ENCODE data around the gene MAMSTR.
"Not testable (repeated sequence)": the region's sequence is repeated elsewhere in the genome, so short reads cannot be mapped to it uniquely, and the experiment has no call there.

MAMSTR gene

DNA sequence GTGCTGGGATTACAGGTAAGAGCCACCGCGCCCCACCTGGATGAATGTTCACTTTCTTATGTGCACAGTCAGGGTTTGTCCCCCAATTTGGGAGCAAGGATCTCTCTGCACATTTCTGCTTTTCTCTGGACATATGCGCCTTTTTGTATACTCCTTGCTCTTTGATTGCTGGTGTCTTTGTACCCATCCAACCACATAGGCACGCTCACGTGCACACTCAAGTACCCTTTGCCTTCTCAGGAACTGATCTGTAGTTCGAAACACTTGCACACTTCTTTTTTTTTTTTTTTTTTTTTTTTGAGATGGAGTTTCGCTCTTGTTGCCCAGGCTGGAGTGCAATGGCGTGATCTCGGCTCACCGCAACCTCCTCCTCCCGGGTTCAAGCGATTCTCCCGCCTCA lies 1.4 kb downstream of the MAMSTR start:
- H3K4me1 ChIP-seq (ENCODE audit: insufficient read depth, low read length), result peaks cover 14% of the 10 kb centered on the region; the same call in 1 of the 2 replicates
- not testable (repeated sequence) for H3K9me3 ChIP-seq (ENCODE audit: control insufficient read depth, insufficient read depth, low read length); H3K9ac ChIP-seq (ENCODE audit: low read depth, low read length); H3K36me3 ChIP-seq (ENCODE audit: insufficient read depth, low read length)

DNA sequence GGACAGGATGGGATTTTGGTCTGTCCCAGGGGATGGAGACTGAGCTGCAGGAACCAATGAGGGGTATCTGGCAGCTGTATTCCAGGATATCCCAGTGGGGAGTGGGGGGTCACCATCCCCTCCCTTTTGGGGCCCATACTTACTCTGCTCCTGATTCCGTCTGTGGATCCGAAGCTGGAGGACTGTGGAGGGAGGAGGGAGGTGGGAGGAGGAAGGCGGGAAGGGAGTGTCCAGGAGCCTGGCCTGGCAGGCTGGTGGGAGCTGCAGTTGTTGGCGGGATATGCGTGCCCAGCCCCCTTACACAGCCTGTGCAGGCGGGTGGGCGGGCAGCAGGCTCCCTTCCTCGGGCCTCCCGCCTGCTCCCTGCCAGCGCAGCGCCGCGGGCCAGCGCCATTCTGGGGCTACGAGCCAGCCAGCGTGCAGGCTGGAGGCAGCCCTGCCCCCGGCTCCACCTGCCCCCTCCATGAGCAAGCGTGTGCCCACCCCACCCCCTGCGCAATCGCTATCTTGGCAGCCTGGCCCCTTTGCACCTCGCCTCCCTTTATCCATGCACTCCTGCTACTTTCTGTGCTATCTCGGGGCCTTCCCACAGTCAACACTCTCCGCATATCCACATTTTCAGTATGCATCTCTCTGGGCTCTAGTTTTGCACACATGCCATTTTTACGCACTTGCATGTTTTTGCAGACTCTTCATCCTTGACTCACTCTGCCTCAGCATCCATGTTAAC lies 2.8 kb downstream of the MAMSTR start:
- Histone ChIP-seq H3K9me3 (ENCODE audit: control insufficient read depth, insufficient read depth, low read length) (no peaks in the 10 kb centered on the region), H3K9ac (ENCODE audit: low read depth, low read length) (peak overlapping the region; percentile 10; the same call in 1 of the 2 replicates), H3K36me3 (ENCODE audit: insufficient read depth, low read length) (no peaks in the 10 kb centered on the region), H3K4me1 (ENCODE audit: insufficient read depth, low read length) (peaks cover 14% of the 10 kb centered on the region; the same call in 1 of the 2 replicates)

DNA sequence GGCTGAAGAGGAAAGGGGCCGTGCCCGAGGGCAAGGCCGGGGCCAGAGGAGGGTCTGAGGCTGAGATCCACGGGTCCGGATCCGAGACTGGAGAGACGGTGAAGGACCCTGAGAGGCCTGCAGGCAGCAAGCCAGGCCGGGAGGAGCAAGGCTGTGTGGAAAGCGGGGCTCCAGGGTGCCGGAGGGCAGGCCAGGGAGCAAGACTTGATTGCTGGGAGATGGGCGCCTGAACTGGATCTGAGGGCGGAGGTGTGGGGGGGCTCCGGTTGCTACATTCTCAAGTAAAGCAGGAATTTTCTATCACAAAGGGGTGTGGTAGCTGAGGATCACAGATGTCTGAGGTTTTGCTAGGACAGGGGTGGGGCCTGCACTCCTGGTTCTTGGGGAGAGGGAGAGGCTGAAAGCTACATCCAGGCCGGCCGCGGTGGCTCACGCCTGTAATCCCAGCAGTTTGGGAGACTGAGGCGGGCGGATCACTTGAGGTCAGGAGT lies 3.8 kb downstream of the MAMSTR start:
- Histone ChIP-seq H3K4me1 (ENCODE audit: insufficient read depth, low read length) (peaks cover 14% of the 10 kb centered on the region; the same call in 1 of the 2 replicates), H3K9ac (ENCODE audit: low read depth, low read length) (no peak overlapping the region), H3K9me3 (ENCODE audit: control insufficient read depth, insufficient read depth, low read length) (no peaks in the 10 kb centered on the region), H3K36me3 (ENCODE audit: insufficient read depth, low read length) (no peaks in the 10 kb centered on the region)

DNA sequence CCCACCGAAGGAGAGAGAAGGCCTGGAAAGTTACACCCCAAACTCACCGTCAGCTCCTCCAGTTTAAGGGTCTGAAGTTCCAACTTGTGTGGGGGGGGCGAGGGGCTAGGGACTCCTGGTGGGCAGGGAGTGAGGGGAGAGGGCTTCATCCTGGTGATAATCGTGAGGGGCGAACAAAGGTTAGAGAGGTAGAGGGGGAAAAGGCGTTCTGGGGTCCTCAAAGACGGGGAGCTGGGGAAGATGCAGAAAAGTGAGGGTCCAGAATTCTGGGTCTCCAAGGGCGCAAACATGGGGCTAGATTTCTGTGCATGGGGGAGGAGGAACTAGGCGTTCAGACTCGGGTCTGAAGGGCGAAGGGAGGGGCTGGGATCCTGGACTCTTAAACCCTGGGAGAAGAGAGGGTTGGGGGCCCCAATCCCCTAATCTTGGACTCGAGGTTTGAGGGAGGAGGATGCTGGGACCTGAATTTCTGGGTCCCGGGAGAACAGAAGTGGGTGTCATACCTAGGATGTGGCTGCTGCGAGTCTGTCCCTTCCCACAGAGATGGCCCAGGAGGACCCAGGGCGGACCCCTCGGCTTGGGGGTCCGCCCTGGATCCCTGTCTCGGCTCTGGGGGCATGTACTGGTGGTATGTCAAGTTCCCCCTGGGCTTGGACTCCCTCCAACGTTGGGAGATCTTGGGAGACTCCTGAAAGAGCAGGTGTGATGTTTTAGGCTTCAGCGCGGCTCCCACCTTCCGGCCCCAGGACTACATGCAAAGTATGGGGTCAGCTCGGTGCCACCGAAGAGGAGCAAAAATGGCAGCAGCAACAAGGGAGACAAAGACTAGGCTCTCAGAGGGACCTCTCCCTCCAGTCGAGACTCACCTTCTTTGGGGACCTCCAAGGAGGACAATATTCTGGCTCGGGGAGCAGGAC lies 4.5 kb downstream of the MAMSTR start:
- no peaks in the 10 kb centered on the region for H3K9me3 ChIP-seq (ENCODE audit: control insufficient read depth, insufficient read depth, low read length)
- H3K4me1 ChIP-seq (ENCODE audit: insufficient read depth, low read length), result peaks cover 14% of the 10 kb centered on the region; the same call in 1 of the 2 replicates
- no peaks in the 10 kb centered on the region for H3K36me3 ChIP-seq (ENCODE audit: insufficient read depth, low read length)
- peak overlapping the region; percentile 34; the same call in 1 of the 2 replicates for H3K9ac ChIP-seq (ENCODE audit: low read depth, low read length)

DNA sequence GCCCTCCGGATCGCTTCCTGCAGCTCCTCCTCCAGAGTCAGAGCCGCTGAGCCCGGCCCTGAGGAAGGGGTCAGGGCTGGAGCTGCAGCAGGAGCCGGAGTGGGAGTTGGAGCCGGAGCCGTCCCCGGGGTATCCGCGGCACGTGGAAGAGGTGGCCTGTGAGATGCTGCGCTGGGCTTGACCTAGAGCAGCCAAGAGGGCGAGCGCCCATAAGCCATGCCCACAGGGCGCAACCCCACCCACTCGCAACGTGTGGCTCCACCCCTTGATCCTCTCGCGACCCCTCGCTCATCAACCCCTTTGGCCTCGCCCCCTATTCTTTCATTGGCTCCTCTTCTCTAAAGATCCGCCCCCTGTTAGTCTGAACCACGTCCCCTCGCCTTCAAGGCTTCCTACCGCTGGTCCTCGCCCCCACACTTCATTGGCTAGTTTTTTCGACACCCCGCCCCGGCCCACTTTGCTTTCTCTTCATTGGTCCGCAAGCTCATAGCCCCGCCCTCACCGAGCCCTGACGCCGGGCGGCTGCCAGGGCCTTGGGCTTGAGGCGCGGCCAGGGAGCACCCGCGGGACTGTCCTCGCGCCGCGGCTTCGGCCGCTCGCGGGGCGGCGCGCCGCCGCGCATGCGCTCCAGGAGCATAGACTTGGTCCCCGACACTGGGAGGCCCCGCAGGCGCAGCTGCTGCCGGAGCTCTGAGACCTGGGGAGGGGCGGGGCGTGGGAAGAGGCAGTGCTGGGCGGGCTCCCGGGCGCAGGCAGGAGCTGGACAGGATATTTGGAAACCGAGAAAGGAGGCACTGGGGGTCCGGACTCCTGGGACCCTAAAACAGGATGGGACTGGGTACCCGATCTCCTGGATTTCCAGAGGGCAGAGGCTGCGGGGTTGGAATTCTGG lies 5.4 kb downstream of the MAMSTR start:
- H3K9ac ChIP-seq (ENCODE audit: low read depth, low read length), result peak overlapping the region; percentile 69
- H3K9me3 ChIP-seq (ENCODE audit: control insufficient read depth, insufficient read depth, low read length), result no peaks in the 10 kb centered on the region
- H3K4me1 ChIP-seq (ENCODE audit: insufficient read depth, low read length), result peaks cover 14% of the 10 kb centered on the region; the same call in 1 of the 2 replicates
- no peaks in the 10 kb centered on the region for H3K36me3 ChIP-seq (ENCODE audit: insufficient read depth, low read length)

DNA sequence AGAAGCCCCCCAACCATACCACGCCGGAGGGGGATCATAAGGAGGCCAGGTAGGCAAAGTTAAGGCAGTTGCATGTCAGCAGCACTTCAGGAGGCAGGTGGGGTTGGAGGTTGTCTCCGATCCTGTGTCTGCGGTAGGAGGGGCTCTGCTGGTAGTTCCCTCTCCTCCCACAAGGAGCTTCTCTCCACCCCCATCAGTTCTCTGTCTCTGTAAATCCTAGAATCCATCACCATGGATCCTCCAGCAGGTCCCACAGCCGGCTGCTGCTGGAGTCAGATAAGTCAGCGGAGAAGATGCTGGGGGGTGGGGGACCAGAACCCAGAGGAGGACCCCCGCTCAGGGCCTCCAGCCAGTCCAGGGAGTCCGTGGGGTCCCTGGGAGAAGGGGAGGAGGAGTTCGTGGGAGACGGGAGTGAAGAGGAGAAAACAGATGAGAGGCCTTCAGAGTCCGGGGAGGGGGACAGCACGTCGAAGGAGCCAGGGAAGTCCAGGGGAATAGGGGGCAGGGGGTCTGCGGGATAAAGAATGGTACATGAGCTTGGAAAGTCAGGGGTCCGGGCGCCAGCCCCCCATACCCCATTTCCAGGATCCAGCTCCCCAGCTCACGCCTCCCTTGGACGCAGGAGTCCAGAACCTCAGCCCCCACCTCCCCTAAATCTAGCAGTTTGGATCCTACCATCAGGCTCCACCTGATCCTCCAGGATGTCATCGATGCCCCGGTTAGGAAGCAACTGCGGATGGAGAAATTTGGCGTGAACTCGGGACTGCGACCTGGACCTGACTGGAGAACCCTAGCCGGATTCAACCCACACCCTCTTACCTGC lies 6.3 kb downstream of the MAMSTR start:
- peaks cover 10% of the 10 kb centered on the region; the same call in 1 of the 2 replicates for H3K4me1 ChIP-seq (ENCODE audit: insufficient read depth, low read length)
- peak overlapping the region; percentile 69 for H3K9ac ChIP-seq (ENCODE audit: low read depth, low read length)
- no peaks in the 10 kb centered on the region for H3K9me3 ChIP-seq (ENCODE audit: control insufficient read depth, insufficient read depth, low read length)
- H3K36me3 ChIP-seq (ENCODE audit: insufficient read depth, low read length), result no peaks in the 10 kb centered on the region

DNA sequence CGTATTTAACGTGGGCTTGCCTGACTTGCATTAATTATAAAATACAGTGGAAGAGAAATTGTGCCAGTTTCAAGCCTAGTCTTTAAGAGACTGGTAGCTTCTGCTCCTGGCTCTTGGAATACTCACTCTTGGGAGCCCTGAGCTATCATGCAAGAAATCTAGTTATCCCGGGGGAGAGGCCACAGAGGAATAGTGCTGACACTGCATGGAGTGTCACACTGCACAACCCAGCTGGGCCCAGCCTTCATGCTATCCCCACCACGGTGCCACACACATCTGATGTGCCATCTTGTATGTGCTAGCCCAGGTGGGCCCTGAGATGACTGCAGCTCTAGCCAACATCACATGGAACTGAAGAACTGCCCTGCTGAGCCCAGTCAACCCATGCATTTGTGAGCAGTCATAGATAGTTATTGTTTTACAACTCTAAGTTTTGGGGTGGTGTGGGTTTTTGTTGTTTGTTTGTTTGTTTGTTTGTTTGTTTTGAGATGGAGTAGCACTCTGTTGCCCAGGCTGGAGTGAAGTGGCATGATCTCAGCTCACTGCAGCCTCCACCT lies 8.3 kb downstream of the MAMSTR start:
- Histone ChIP-seq H3K9ac (ENCODE audit: low read depth, low read length) (no peak overlapping the region), H3K4me1 (ENCODE audit: insufficient read depth, low read length) (peaks cover 6% of the 10 kb centered on the region; the same call in 1 of the 2 replicates), H3K9me3 (ENCODE audit: control insufficient read depth, insufficient read depth, low read length) (no peaks in the 10 kb centered on the region), H3K36me3 (ENCODE audit: insufficient read depth, low read length) (no peaks in the 10 kb centered on the region)

DNA sequence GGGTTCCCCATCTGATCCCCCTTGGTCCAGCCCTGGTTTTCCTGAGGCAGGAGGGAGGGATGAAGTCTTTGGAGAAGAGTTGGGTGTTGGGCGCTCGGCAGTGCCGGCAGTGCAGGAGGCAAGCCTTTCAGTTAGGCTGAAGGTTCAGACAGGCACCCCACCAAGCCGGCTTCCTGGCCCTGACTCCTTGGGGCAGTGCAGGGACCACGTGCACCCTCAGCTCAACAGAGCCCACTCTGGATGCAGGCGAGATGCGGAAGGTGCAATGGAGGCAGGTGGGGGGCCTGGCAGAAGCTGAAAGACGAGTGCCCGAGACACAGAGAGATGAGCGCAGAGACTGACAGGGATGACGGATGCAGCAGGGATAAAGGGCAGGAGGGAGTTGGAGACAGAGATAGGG lies 11.1 kb downstream of the MAMSTR start:
- Histone ChIP-seq H3K4me1 (ENCODE audit: insufficient read depth, low read length) (no peaks in the 10 kb centered on the region), H3K9ac (ENCODE audit: low read depth, low read length) (no peak overlapping the region), H3K36me3 (ENCODE audit: insufficient read depth, low read length) (no peaks in the 10 kb centered on the region; the same call in 1 of the 2 replicates), H3K9me3 (ENCODE audit: control insufficient read depth, insufficient read depth, low read length) (no peaks in the 10 kb centered on the region)

DNA sequence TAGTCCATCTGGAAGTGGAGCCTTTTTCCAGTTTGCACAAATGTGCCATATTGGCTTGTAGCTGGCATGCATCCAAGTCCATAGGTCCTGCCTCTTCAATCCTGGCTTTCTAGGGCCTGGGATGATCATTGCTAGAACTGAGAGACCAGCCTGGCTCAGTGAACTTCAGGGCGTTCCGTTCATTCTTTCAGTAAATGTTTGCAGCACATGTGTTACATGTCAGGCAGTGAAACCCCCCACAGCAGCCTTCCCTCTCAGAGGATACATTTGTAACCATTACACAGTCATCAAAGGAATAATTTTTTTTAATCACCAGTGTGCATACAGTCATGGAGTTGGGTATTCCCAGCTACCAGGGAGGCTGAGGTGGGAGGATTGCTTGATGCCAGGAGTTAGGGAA lies 14.1 kb downstream of the MAMSTR start:
- no peaks in the 10 kb centered on the region for H3K9me3 ChIP-seq (ENCODE audit: control insufficient read depth, insufficient read depth, low read length)

DNA sequence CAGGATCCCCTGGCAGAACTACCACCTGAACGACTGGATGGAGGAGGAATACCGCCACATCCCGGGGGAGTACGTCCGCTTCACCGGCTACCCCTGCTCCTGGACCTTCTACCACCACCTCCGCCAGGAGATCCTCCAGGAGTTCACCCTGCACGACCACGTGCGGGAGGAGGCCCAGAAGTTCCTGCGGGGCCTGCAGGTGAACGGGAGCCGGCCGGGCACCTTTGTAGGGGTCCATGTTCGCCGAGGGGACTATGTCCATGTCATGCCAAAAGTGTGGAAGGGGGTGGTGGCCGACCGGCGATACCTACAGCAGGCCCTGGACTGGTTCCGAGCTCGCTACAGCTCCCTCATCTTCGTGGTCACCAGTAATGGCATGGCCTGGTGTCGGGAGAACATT lies 16.2 kb downstream of the MAMSTR start:
- H3K4me1 ChIP-seq (ENCODE audit: insufficient read depth, low read length), result no peaks in the 10 kb centered on the region
- no peaks in the 10 kb centered on the region for H3K9me3 ChIP-seq (ENCODE audit: control insufficient read depth, insufficient read depth, low read length)
- H3K9ac ChIP-seq (ENCODE audit: low read depth, low read length), result no peak overlapping the region
- no peaks in the 10 kb centered on the region; the same call in 1 of the 2 replicates for H3K36me3 ChIP-seq (ENCODE audit: insufficient read depth, low read length)

More for the DNA sequence above, 14.1 kb downstream of the MAMSTR start:
- H3K36me3 ChIP-seq (ENCODE audit: insufficient read depth, low read length), result no peaks in the 10 kb centered on the region; the same call in 1 of the 2 replicates
- no peak overlapping the region for H3K9ac ChIP-seq (ENCODE audit: low read depth, low read length)
- no peaks in the 10 kb centered on the region for H3K4me1 ChIP-seq (ENCODE audit: insufficient read depth, low read length)

DNA sequence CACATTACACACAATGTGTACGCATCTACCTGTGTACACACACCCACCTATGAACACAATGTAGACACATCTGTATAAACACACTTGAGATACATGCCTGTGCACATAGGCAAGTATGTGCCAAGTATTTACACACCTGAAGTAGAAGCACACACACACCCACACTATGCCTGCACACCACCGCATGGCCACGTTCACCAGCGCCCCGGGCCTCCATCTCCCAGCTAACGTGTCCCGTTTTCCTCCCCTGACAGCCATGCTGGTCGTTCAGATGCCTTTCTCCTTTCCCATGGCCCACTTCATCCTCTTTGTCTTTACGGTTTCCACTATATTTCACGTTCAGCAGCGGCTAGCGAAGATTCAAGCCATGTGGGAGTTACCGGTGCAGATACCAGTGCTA lies 16.8 kb downstream of the MAMSTR start:
- Histone ChIP-seq H3K4me1 (ENCODE audit: insufficient read depth, low read length) (no peaks in the 10 kb centered on the region), H3K9ac (ENCODE audit: low read depth, low read length) (no peak overlapping the region), H3K36me3 (ENCODE audit: insufficient read depth, low read length) (no peaks in the 10 kb centered on the region; the same call in 1 of the 2 replicates), H3K9me3 (ENCODE audit: control insufficient read depth, insufficient read depth, low read length) (no peaks in the 10 kb centered on the region)

DNA sequence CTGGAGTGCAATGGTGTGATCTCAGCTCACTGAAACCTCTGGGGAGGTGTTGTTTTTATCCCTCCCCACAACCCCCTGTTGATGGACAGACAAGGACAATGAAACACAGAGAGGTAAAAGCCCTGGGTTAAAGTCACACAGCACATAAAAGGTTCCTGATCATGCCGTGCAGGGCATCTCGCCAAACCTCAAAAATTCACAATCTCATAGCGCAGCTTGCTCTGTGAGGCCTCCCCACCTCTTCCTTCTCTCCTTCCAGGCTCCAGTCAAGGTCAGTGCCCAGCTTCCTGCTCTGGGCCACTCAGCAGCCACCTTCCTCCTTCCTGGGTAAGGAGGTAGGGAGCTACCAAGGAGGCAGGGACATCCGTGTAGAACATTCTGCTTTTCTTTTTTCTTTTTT lies 21.5 kb downstream of the MAMSTR start:
- Histone ChIP-seq H3K36me3 (ENCODE audit: insufficient read depth, low read length) (no peaks in the 10 kb centered on the region), H3K9me3 (ENCODE audit: control insufficient read depth, insufficient read depth, low read length) (no peaks in the 10 kb centered on the region; the same call in 1 of the 2 replicates), H3K9ac (ENCODE audit: low read depth, low read length) (no peak overlapping the region), H3K4me1 (ENCODE audit: insufficient read depth, low read length) (no peaks in the 10 kb centered on the region; the same call in 1 of the 2 replicates)

All from ES-I3 (cell line).